Measurements from ENCODE around the gene CCR2.
"Not testable (repeated sequence)": the region's sequence is repeated elsewhere in the genome, so short reads cannot be mapped to it uniquely, and the experiment has no call there.

The CCR2 gene

DNA sequence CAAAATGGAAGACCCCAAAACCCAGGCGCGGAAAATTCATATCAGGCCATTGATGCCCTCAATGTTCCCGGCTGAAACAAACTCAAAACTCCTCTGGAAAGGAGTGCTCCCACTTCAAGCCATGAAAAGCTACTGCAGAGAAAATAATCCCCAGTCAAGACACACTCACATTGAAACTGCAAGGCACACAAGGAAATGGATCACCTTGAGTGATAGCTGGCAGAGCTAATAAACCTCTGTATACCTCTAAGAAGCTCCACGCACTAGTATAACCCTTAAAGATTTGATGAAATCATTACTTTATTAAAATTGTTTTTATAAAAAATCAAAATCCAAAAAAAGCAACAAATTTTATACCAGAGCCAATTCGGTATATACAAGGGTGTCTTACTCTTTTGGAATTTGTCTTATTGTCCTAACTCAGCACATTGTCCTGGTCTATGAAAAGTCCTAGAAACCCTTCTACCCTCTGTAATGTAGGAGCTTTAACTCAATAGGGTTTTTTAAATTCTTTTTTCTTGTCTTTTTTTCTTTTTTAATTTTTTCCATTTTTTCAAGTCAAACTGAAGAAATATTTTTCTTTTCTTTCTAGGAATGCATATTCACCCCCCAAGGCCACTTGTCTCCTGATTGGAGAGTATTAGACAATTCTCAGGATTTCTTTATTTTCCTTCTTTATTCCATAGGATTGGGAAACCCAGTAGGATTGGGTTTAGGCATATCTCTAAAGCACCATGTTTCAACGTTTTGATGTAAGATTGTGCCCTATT lies 44.5 kb downstream of the CCR2 start:
- no peak overlapping the region for H3K4me3 ChIP-seq (ENCODE audit: low read length)
- DNase-seq (ENCODE audit: low read depth, low spot score): no peak

DNA sequence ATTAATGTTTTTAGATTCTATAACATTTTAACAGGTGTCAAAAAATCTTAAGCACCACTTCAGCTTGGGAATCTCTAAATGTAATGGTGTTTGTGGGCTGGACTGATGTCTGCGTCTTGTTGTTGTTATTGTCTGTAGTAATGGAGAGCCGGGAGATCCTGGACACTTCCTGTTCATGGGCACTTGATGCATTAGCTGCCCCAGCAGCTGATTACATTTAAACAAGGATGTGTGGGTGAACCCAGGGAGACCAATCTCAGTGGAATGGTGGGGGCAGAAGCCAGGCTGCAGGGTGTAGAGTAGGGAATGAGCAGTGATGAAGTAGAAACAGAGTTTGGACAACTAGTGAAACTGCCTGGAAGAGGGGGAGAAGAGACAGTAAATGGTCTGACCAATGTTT lies 45.2 kb downstream of the CCR2 start:
- DNase-seq (ENCODE audit: low read depth, low spot score): no peak
- no peak overlapping the region for H3K4me3 ChIP-seq (ENCODE audit: low read length)

DNA sequence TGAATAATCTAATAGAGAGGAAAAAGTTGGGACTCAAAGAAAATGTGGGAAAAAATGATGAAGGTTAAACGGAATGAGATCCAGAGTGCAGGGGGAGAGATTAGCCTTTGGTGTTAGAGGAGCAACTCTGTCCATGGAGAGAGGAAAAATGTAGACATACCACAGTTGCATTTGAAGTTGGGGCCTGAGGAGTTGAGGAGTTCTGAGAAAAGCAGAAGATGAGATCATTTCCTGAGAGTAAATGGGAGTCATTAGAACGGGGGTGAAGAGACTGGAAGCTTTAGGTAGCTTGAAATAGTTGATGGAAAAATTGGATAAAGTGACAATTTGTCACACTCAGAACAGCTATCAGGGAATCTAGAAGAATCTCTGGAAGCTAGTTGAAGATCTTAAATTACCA lies 45.6 kb downstream of the CCR2 start:
- no peak for DNase-seq (ENCODE audit: low read depth, low spot score)
- no peak overlapping the region for H3K4me3 ChIP-seq (ENCODE audit: low read length)

DNA sequence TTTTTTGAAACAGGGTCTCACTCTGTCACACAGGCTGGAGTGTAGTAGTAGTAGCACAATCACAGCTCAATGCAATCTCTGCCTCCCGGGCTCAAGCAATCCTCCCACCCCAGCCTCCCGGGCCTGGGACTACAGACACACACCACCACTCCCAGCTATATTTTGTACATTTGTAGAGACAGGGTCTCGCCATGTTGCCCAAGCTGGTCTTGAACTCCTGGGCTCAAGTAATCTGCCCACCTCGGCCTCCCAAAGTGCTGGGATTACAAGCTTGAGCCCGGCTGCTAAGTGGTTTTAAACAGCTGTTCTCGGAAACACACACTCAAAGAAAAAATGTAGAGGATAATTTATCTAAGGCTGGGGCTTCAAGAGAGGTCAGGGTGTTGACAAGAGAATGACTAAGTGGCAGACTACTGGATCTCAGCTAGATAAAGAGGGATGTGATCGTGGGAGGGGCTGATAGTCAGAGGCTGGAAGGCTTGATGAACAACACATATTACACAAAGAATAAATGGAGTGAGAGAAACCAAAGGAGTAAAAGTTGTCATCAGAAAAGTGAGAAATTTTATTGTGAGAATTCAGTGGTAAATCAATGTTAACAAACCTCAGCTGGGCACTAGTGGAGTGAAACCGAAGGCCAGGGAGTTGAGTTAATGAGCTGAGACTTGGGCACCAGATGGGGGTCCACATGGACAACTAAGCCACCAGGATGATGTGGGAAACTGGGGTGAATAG lies 46.3 kb downstream of the CCR2 start:
- no peak for DNase-seq (ENCODE audit: low read depth, low spot score)
- no peak overlapping the region for H3K4me3 ChIP-seq (ENCODE audit: low read length)

DNA sequence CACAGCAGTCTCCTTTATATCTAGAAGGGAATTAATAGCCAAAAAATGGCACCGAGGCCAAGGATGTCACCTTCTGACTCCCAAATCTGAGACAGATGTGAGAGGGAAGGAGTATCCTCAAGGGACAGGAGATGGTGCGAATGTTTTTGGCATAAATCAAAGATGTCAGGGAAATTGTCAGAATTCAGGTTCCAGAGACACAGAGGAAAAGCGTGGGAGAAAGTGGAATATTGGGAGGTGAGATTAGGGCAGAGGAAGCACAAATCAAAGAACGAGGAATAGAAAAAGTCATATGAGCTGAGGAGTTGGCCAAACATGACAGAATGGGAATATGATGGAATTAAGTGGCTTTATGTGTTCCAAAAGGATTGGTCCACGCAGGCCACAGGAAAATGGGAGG lies 46.9 kb downstream of the CCR2 start:
- H3K4me3 ChIP-seq (ENCODE audit: low read length): no peak overlapping the region
- DNase-seq (ENCODE audit: low read depth, low spot score): no peak

DNA sequence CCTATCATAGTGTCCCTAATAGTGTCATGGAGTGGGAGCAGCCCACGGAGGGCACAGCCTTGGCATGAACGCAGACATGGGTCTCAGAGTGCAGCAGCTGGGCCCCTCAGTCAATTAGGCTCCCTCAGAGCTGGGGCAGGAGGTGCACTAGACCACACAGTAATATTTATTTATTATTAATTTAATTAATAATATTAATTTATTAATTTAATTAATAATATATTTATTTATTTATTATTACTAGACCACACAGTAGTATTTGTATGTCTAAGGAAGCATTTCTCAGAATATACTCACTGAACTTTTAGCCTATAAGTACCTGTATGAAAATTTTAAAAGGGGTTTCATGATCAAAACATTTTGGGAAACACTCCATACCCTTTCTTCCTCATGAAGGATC lies 47.7 kb downstream of the CCR2 start:
- no peak overlapping the region for H3K4me3 ChIP-seq (ENCODE audit: low read length)

DNA sequence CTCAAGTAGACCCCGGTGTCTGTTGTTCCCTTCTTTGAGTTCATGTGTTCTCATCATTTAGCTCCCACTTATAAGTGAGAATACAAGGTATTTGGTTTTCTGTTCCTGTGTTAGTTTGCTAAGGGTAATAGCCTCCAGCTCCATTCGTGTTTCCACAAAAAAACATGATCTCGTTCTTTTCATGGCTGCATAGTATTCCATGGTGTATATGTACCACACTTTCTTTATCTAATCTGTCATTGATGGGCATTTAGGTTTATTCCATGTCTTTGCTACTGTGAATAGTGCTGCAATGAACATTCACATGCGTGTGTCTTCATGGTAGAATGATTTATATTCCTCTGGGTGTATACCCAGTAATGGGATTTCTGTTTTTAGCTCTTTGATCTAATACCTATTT lies 49.0 kb downstream of the CCR2 start:
- DNase-seq (ENCODE audit: low read depth, low spot score); H3K4me3 ChIP-seq (ENCODE audit: low read length): not testable (repeated sequence)

More for the DNA sequence above, 47.7 kb downstream of the CCR2 start:
- no peak for DNase-seq (ENCODE audit: low read depth, low spot score)

DNA sequence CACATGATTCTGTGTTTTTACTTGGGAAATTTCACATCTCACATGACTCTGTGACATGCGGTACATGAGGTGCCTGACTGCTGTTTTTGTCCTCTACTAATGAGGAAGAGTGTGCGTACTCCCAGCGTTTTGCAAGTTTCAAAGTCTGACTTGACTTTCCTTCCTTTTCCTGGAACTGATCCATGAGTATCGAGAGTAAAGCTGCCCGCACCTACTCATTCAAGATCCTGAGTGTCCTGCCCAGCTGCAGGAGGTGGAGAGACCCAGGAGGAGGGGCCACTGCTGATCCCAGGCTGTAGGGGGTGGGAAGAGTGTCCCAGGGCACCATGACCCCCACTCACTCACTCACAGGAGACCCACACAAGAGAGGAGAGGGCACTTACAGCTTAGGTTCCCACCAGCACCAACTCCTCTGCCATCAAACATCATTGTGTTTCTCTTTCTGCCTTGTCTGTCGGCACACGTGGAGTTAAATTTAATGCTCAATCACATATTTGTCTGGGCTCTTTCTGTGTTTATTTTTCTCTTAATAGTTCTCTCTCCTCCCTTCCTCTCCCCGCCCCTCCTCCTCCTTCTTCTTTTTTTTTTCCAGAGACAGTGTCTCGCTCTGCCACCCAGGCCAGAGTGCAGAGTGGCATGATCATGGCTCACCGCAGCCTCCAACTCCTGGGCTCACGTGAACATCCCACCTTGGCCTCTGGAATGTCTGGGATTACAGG lies 51.5 kb downstream of the CCR2 start:
- H3K4me3 ChIP-seq (ENCODE audit: low read length): no peak overlapping the region
- DNase-seq (ENCODE audit: low read depth, low spot score): no peak

DNA sequence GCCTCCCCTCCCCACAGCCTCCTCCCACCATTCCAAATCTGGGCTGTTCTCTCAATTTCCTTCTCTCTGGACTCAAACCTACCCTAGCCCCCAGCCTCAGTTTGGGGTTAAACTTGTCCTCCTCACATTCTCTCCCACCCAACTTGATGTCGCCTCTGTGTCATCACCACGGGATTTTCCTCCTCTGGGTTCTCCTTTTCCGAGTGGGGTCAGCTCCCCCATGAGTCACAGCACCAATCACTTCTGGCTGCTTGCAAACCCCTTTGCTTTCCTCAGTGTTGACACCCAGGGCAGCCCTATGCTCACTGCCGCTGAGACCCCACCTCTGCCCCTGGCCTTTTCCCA lies 52.5 kb downstream of the CCR2 start:
- no peak for DNase-seq (ENCODE audit: low read depth, low spot score)
- H3K4me3 ChIP-seq (ENCODE audit: low read length): peak overlapping the region; percentile 58; the same call in 1 of the 2 replicates

DNA sequence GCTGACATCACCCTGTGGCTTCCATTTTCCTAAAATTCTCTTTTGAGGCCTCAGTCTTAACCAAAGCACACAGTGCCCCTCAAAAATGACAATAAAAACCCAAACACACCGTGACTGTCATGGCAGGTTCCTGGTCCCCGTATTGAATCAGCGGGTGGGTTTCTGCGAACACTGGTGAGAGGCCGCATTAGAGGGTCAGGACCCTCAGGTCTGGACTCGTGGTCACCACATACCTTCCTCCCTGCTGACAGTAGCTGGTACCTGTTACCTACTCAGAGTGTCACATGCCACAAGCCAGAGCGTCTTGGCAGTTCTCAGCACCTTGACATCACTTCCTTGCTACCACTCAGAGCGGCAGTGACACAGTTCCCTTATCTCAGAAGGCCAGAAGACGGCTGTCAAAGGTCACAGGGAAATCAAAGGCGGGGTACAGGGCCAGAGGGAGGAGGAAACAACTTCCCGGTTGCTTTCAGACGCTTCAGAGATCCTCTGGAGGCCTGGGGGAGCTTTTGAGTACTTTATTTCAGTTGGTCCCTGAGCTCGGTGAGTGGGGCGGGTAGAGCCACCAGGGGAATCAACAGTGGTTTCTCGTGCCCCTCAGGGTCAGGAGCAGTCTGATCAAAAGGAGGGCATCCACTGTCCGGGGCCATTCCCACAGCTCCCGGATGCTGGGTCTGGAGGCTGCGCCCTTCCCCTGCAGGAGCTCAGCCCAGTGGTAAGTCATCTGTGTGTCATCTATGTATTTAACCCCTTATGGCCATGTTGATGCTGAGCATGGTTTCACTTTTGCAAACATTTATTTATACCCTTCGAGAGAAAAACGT lies 53.1 kb downstream of the CCR2 start, which contains the start of the genes CCR5AS and CCRL2:
CCR5AS (minus strand) TSS at position 279 of the 824 bp plus-strand sequence.
CCRL2 (plus strand) TSS at position 472 of the 824 bp plus-strand sequence. CDS start 821 bp downstream, outside the sequence.
- DNase-seq (ENCODE audit: low read depth, low spot score): peak; percentile 66
- H3K4me3 ChIP-seq (ENCODE audit: low read length): peak within 1 kb of the TSS; percentile 58

DNA sequence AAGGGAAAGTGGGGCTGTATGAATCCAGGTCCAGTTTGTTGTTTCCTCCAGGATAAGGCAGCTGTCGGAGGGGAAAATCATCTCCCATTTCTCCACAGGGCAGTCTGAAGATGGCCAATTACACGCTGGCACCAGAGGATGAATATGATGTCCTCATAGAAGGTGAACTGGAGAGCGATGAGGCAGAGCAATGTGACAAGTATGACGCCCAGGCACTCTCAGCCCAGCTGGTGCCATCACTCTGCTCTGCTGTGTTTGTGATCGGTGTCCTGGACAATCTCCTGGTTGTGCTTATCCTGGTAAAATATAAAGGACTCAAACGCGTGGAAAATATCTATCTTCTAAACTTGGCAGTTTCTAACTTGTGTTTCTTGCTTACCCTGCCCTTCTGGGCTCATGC lies 54.1 kb downstream of the CCR2 start:
- H3K4me3 ChIP-seq (ENCODE audit: low read length): peak overlapping the region; percentile 58
- DNase-seq (ENCODE audit: low read depth, low spot score): no peak

DNA sequence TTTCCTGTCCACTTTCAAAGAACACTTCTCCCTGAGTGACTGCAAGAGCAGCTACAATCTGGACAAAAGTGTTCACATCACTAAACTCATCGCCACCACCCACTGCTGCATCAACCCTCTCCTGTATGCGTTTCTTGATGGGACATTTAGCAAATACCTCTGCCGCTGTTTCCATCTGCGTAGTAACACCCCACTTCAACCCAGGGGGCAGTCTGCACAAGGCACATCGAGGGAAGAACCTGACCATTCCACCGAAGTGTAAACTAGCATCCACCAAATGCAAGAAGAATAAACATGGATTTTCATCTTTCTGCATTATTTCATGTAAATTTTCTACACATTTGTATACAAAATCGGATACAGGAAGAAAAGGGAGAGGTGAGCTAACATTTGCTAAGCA lies 54.9 kb downstream of the CCR2 start:
- H3K4me3 ChIP-seq (ENCODE audit: low read length): no peak overlapping the region
- no peak for DNase-seq (ENCODE audit: low read depth, low spot score)

DNA sequence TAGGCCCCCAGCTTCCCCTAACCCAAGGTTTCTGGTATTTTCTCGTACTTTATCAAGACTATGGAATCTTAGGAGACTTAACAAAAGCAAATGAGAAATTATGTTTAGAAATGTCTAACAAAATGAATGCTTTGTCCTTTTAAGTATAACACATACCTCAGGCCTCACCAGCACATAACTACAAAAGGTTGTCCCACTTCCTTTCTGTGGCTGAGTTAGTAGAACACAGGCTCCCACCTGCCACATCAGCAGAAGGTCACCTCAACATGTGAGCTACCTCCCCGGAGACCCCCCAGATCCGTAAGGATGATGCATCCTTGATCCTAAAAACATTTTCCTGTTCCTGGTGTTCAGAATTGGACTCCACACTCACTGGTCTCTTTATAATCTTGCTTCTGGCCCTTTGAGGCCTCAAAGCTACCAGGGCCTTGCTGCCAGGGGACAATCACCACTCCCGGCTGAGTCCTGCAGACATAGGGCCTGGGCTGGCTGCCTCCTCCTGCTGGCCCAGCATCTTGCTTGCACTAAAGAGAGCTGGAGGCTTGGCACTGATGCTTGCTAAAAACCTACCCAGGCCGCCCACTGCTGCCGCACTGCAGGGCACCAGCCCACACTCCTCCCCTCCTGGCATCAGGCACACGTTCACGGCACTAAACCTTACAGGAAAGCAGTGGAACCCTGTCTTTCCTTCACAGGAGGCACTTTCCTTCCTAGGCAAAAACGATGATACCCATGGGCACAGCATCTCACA lies 56.0 kb downstream of the CCR2 start:
- H3K4me3 ChIP-seq (ENCODE audit: low read length): no peak overlapping the region
- peak; percentile 66 for DNase-seq (ENCODE audit: low read depth, low spot score)

All from Jurkat, Clone E6-1 (cell line).